Measurements from ENCODE around the gene GNA15.

DNA sequence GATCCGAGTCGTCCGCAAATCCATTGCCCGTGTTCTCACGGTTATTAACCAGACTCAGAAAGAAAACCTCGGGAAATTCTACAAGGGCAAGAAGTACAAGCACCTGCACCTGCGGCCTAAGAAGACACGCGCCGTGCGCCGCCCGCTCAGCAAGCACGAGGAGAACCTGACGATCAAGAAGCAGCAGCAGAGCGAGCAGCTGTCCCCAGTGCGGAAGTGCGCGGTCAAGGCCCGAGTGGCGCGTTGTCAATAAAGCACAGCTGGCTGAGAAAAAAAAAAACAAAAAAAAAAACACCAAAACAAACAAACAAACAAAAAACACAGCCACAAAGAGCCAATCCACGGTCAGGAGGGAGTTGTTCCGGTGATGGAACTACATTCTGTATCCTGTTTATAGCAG is 4.7 kb upstream of the GNA15 start:
- TF ChIP-seq, protein P1, sequence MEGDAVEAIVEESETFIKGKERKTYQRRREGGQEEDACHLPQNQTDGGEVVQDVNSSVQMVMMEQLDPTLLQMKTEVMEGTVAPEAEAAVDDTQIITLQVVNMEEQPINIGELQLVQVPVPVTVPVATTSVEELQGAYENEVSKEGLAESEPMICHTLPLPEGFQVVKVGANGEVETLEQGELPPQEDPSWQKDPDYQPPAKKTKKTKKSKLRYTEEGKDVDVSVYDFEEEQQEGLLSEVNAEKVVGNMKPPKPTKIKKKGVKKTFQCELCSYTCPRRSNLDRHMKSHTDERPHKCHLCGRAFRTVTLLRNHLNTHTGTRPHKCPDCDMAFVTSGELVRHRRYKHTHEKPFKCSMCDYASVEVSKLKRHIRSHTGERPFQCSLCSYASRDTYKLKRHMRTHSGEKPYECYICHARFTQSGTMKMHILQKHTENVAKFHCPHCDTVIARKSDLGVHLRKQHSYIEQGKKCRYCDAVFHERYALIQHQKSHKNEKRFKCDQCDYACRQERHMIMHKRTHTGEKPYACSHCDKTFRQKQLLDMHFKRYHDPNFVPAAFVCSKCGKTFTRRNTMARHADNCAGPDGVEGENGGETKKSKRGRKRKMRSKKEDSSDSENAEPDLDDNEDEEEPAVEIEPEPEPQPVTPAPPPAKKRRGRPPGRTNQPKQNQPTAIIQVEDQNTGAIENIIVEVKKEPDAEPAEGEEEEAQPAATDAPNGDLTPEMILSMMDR (IDR thresholded peaks at IDR 0.05), result no peak
- TF ChIP-seq POLR2A (IDR thresholded peaks at IDR 0.05) (no peak), POLR2AphosphoS5 (IDR thresholded peaks at IDR 0.05) (no peak)

Measured in breast epithelium (tissue), 3 donors.